D721Med (cell line): Measurements from ENCODE around the gene TP53BP1.

Source experiments
- DNase-seq: peaks from one replicate; pipeline ENCODE4 v3.0.0; 2011; ENCODE audit warnings: low spot score; ENCODE audit not compliant: insufficient read length
- FAIRE-seq: peaks from 2 replicates; lab custom pipeline; 2011; peaks lifted over from hg19 to GRCh38; lab: Jason Lieb, UNC
- TF ChIP-seq, protein P1 (sequence below): IDR thresholded peaks from 2 replicates; pipeline ENCODE4 v1.5.1; 2012; ENCODE audit warnings: mild to moderate bottlenecking, control low read depth; ENCODE audit not compliant: insufficient read depth; ENCODE audit errors: missing control alignments

TP53BP1 gene

DNA sequence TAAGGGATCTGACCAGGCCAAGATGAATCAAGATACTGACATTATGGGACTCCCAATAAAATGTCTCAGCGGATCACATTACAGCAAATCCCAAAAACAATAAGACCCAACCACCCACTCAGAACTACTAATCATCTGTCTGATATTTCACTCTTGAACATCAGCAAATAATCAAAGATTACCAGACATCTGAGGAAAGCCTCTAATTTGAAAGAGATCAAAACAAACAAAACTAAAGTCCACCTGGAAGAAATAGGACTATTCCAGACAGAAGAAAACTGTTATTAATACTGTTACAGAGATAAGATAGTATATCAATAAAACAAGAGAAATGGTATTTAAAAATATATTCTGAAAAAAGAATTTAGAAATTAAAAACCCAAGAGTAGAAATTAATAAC, 29.0 kb downstream of the TP53BP1 start:
- FAIRE-seq (no peak), DNase-seq (no peak)
- TF ChIP-seq, protein P1, sequence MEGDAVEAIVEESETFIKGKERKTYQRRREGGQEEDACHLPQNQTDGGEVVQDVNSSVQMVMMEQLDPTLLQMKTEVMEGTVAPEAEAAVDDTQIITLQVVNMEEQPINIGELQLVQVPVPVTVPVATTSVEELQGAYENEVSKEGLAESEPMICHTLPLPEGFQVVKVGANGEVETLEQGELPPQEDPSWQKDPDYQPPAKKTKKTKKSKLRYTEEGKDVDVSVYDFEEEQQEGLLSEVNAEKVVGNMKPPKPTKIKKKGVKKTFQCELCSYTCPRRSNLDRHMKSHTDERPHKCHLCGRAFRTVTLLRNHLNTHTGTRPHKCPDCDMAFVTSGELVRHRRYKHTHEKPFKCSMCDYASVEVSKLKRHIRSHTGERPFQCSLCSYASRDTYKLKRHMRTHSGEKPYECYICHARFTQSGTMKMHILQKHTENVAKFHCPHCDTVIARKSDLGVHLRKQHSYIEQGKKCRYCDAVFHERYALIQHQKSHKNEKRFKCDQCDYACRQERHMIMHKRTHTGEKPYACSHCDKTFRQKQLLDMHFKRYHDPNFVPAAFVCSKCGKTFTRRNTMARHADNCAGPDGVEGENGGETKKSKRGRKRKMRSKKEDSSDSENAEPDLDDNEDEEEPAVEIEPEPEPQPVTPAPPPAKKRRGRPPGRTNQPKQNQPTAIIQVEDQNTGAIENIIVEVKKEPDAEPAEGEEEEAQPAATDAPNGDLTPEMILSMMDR, result no peak

- FAIRE-seq (no peak), DNase-seq (no peak)
- TF ChIP-seq, protein P1, result no peak
These were observed 29.4 kb downstream of the TP53BP1 start for GRCh38 chr15:43463507-43463906.

DNA sequence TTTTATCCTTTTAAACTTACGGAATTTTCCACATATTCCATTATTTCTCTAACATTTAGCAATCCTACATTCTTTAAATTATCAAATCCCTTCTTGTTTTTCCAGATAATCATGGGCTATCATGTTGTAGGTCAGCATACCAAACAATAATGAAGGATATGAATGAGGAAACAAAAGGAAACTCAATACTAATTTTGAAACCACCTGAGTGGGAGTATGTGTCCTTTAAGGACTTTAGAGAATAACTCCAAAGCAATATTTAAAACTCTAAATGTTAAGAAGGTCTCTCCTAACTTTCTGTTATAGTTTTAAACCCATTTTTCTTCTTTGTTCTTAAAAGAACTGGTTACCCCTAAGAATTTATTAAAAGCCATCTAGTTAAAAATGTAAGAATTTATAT, 43.0 kb downstream of the TP53BP1 start:
- TF ChIP-seq, protein P1, result no peak
- FAIRE-seq (no peak), DNase-seq (no peak)

DNA sequence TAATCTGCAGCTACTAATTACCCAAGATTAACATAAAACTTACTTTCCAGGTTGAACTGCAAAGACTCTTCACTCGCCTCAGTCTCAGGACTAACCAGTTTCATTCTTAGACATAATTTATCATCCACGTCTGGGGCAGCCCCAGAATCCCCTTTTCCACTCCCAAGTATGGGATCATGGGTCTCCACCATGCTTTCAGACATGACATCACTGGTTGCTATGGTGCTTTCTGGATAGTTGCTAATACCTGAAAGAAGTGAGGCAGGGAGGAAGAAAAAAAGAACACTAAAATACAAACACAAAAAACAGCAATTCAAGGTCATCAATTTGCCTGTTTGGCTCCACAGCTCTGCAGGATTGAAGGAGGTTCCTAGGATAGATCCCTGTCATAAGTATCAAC, 46.6 kb downstream of the TP53BP1 start:
- FAIRE-seq, result no peak
- no peak for DNase-seq
- TF ChIP-seq, protein P1, result no peak

GRCh38 chr15:43441316-43441715, 51.6 kb downstream of the TP53BP1 start:
- FAIRE-seq, result no peak
- TF ChIP-seq, protein P1, result no peak
- DNase-seq, result no peak

- TF ChIP-seq, protein P1, result peak; percentile 49
- DNase-seq (no peak), FAIRE-seq (no peak)
These were observed 52.2 kb downstream of the TP53BP1 start for GRCh38 chr15:43440721-43441281.

GRCh38 chr15:43439268-43439667, 53.7 kb downstream of the TP53BP1 start:
- DNase-seq (no peak), FAIRE-seq (no peak)
- TF ChIP-seq, protein P1, result no peak
